ENCODE measurements around the gene SH3D19. TPM values are rescaled to one million over a fixed set of nuclear protein-coding genes. Genes with fewer than 3 reads are reported as not detected.
"Not testable (repeated sequence)": the region's sequence is repeated elsewhere in the genome, so short reads cannot be mapped to it uniquely, and the experiment has no call there.

The SH3D19 gene
- total RNA-seq, 4 donors from 2014 or later: 35.2 to 316 (median 131) TPM

- Histone ChIP-seq H3K36me3 (no peaks in the 10 kb centered on the region), H3K4me3 (no peak overlapping the region), H3K27ac (no peak overlapping the region), H3K4me1 (no peaks in the 10 kb centered on the region), H3K27me3 (no peaks in the 10 kb centered on the region), H3K9me3 (no peaks in the 10 kb centered on the region)
- no peak for DNase-seq
- TF ChIP-seq POLR2A (IDR thresholded peaks at IDR 0.05): no peak
- no peak for TF ChIP-seq CTCF (IDR thresholded peaks at IDR 0.05)
- intact Hi-C loops (cut with DNase I; ENCODE audit: low total_unique reads): no loop called here
These were observed 180.9 kb downstream of the SH3D19 start for GRCh38 chr4:151144329-151145072.

GRCh38 chr4:151143811-151144210 is 181.6 kb downstream of the SH3D19 start:
- H3K4me1 ChIP-seq: no peaks in the 10 kb centered on the region
- H3K27ac ChIP-seq: no peak overlapping the region
- intact Hi-C loops (cut with DNase I; ENCODE audit: low total_unique reads): no loop called here
- no peak for DNase-seq
- H3K36me3 ChIP-seq: no peaks in the 10 kb centered on the region
- no peak overlapping the region for H3K4me3 ChIP-seq
- H3K9me3 ChIP-seq: no peaks in the 10 kb centered on the region
- H3K27me3 ChIP-seq: no peaks in the 10 kb centered on the region
- TF ChIP-seq POLR2A (IDR thresholded peaks at IDR 0.05): no peak
- no peak for TF ChIP-seq CTCF (IDR thresholded peaks at IDR 0.05)

GRCh38 chr4:151143162-151143561 is 182.2 kb downstream of the SH3D19 start:
- no peaks in the 10 kb centered on the region for H3K4me1 ChIP-seq
- no peak overlapping the region for H3K27ac ChIP-seq

GRCh38 chr4:151142758-151143157 is 182.6 kb downstream of the SH3D19 start:
- no peak overlapping the region for H3K27ac ChIP-seq
- intact Hi-C loops (cut with DNase I; ENCODE audit: low total_unique reads): no loop called here
- H3K4me1 ChIP-seq: no peaks in the 10 kb centered on the region
- H3K36me3 ChIP-seq: no peaks in the 10 kb centered on the region
- no peaks in the 10 kb centered on the region for H3K27me3 ChIP-seq
- DNase-seq: no peak
- TF ChIP-seq POLR2A (IDR thresholded peaks at IDR 0.05): no peak
- TF ChIP-seq CTCF (IDR thresholded peaks at IDR 0.05): no peak
- no peaks in the 10 kb centered on the region for H3K9me3 ChIP-seq
- H3K4me3 ChIP-seq: no peak overlapping the region

More at GRCh38 chr4:151143162-151143561, 182.2 kb downstream of the SH3D19 start:
- DNase-seq: no peak
- no peaks in the 10 kb centered on the region for H3K27me3 ChIP-seq
- intact Hi-C loops (cut with DNase I; ENCODE audit: low total_unique reads): no loop called here
- H3K4me3 ChIP-seq: no peak overlapping the region
- TF ChIP-seq POLR2A (IDR thresholded peaks at IDR 0.05): no peak
- no peak for TF ChIP-seq CTCF (IDR thresholded peaks at IDR 0.05)
- no peaks in the 10 kb centered on the region for H3K9me3 ChIP-seq
- H3K36me3 ChIP-seq: no peaks in the 10 kb centered on the region

GRCh38 chr4:151139814-151140213 is 185.6 kb downstream of the SH3D19 start:
- intact Hi-C loops (cut with DNase I; ENCODE audit: low total_unique reads): no loop called here
- DNase-seq: no peak
- Histone ChIP-seq H3K4me3 (no peak overlapping the region), H3K36me3 (no peaks in the 10 kb centered on the region), H3K27me3 (no peaks in the 10 kb centered on the region), H3K4me1 (no peaks in the 10 kb centered on the region), H3K27ac (no peak overlapping the region), H3K9me3 (no peaks in the 10 kb centered on the region)
- TF ChIP-seq CTCF (IDR thresholded peaks at IDR 0.05): no peak
- TF ChIP-seq POLR2A (IDR thresholded peaks at IDR 0.05): no peak

GRCh38 chr4:151136048-151136447 is 189.4 kb downstream of the SH3D19 start:
- H3K4me3 ChIP-seq; intact Hi-C loops (cut with DNase I; ENCODE audit: low total_unique reads); H3K36me3 ChIP-seq; H3K9me3 ChIP-seq; H3K27ac ChIP-seq; H3K27me3 ChIP-seq; H3K4me1 ChIP-seq; DNase-seq: not testable (repeated sequence)

All from uterus (tissue), 4 donors.